Measurements from ENCODE around the gene KNCN. TPM values are rescaled to one million over a fixed set of nuclear protein-coding genes. Genes with fewer than 3 reads are reported as not detected.

KNCN gene
- polyA plus RNA-seq (2013, experiment 1 of 2) = not detected
- polyA plus RNA-seq (2013, experiment 2 of 2) = not detected

DNA sequence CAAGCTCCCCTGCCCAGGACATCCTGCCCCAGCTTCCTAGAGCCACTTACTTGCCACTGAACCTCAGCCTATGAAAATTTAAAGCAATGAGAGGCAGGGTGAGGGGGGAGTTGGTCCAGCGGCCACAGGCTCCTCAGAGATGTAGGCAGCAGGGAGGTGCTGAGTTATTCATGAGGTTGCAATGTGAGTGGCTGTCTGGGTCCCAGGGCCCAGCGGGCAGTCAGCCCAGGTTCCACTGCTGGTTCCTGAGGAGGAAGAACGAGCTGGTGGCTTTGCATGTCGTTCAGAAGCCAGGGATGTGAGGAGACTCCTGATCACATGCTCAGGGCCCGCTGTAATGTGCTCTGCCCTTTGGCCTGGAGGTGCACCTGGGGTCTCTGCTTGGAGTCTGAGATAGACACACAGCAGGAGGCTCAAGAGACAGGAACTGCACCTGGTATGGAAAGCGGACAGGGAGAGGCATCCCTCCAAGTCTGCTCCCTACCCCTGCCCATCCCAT, at the start of gene KNCN:
Gene KNCN (minus strand): TSS at position 51 of the 499 bp plus-strand sequence. CDS start 432 bp downstream, outside the sequence.
- Histone ChIP-seq H3K4me1 (ENCODE audit: insufficient read depth, low read length) (peaks cover 6% of the 10 kb centered on the region; the same call in 1 of the 2 replicates), H3K9me3 (ENCODE audit: insufficient read depth, low read depth, low read length) (no peaks in the 10 kb centered on the region), H3K36me3 (ENCODE audit: insufficient read depth, low read length) (no peaks in the 10 kb centered on the region), H3K27me3 (ENCODE audit: insufficient read depth, low read length) (peaks cover 12% of the 10 kb centered on the region), H3K9ac (ENCODE audit: low read depth, low read length) (no peak within 1 kb of the TSS), H3K4me3 (ENCODE audit: low read length) (no peak within 1 kb of the TSS), H3K27ac (ENCODE audit: low read depth, low read length) (no peak within 1 kb of the TSS)
- WGBS = 79% methylated on average over 6 of the region's 6 CpGs

DNA sequence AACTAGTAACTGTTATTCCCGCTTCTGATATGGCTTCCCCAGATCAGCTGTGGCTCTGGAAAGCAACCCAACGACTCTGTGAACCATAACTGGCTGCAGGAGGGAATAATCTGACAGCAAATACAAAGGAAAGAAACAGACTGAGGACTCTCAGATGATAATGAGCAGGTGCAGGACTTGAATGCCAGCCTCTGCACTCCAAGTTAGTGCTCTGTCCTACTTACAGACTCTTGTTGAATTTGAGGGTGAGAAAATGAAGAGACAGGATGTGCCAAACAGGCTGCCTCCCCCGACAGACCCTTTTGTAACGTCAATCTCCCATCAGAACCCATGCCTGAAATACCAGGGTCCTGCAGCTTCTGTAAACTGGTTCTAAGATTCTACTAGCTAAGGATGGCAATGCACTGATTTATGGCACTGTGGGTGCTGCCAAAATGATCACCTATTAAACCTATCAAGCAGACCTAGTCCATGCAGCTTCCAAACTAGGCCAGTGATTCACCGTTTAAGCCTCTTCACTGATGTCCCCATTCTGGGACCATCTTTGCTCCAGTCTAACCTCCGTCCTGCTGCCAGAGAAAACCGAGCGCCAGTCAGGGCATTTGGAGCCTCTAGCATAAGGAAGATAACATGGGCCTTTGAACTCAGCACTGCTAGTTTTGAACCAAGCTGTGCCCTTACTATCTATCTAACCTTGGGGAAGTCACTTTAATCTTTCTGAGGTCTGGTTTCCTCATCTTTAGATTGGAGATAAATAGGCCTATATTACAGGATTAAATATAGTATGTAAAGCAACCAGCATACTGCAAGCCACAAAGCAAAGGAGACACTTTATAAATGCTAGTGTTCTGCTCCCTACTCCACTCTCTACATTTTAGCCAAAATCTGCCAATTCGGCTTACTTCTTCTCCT, 47.9 kb upstream of the KNCN start:
- Histone ChIP-seq H3K36me3 (ENCODE audit: insufficient read depth, low read length) (no peaks in the 10 kb centered on the region), H3K4me3 (ENCODE audit: low read length) (no peak overlapping the region), H3K4me1 (ENCODE audit: insufficient read depth, low read length) (peaks cover 5% of the 10 kb centered on the region), H3K9ac (ENCODE audit: low read depth, low read length) (no peak overlapping the region), H3K27ac (ENCODE audit: low read depth, low read length) (no peak overlapping the region), H3K9me3 (ENCODE audit: insufficient read depth, low read depth, low read length) (no peaks in the 10 kb centered on the region), H3K27me3 (ENCODE audit: insufficient read depth, low read length) (no peaks in the 10 kb centered on the region)
- WGBS = 86% methylated on average over 9 of the region's 9 CpGs

- Histone ChIP-seq H3K9ac (ENCODE audit: low read depth, low read length) (no peak overlapping the region), H3K4me3 (ENCODE audit: low read length) (no peak overlapping the region), H3K4me1 (ENCODE audit: insufficient read depth, low read length) (no peaks in the 10 kb centered on the region), H3K27ac (ENCODE audit: low read depth, low read length) (no peak overlapping the region), H3K27me3 (ENCODE audit: insufficient read depth, low read length) (no peaks in the 10 kb centered on the region), H3K36me3 (ENCODE audit: insufficient read depth, low read length) (peaks cover 7% of the 10 kb centered on the region; the same call in 1 of the 2 replicates), H3K9me3 (ENCODE audit: insufficient read depth, low read depth, low read length) (no peaks in the 10 kb centered on the region)
- 87% methylated on average over 3 of the region's 3 CpGs for WGBS
These were observed 45.4 kb upstream of the KNCN start for GRCh38 chr1:46596846-46597245.

- H3K36me3 ChIP-seq (ENCODE audit: insufficient read depth, low read length) = peaks cover 9% of the 10 kb centered on the region; the same call in 1 of the 2 replicates
- no peak overlapping the region for H3K9ac ChIP-seq (ENCODE audit: low read depth, low read length)
- WGBS = 100% methylated on average over 1 of the region's 1 CpG
- no peaks in the 10 kb centered on the region for H3K9me3 ChIP-seq (ENCODE audit: insufficient read depth, low read depth, low read length)
- no peaks in the 10 kb centered on the region for H3K4me1 ChIP-seq (ENCODE audit: insufficient read depth, low read length)
- no peaks in the 10 kb centered on the region for H3K27me3 ChIP-seq (ENCODE audit: insufficient read depth, low read length)
- no peak overlapping the region for H3K4me3 ChIP-seq (ENCODE audit: low read length)
- H3K27ac ChIP-seq (ENCODE audit: low read depth, low read length) = no peak overlapping the region
These were observed 44.6 kb upstream of the KNCN start for GRCh38 chr1:46596036-46596435.

GRCh38 chr1:46595127-46595526, 43.7 kb upstream of the KNCN start:
- H3K9ac ChIP-seq (ENCODE audit: low read depth, low read length) = no peak overlapping the region
- H3K36me3 ChIP-seq (ENCODE audit: insufficient read depth, low read length) = peaks cover 13% of the 10 kb centered on the region; the same call in 1 of the 2 replicates
- H3K9me3 ChIP-seq (ENCODE audit: insufficient read depth, low read depth, low read length) = no peaks in the 10 kb centered on the region
- no peaks in the 10 kb centered on the region for H3K27me3 ChIP-seq (ENCODE audit: insufficient read depth, low read length)
- H3K27ac ChIP-seq (ENCODE audit: low read depth, low read length) = no peak overlapping the region
- H3K4me3 ChIP-seq (ENCODE audit: low read length) = no peak overlapping the region
- WGBS = 86% methylated on average over 3 of the region's 3 CpGs
- H3K4me1 ChIP-seq (ENCODE audit: insufficient read depth, low read length) = no peaks in the 10 kb centered on the region

- WGBS = 97% methylated on average over 4 of the region's 5 CpGs
- H3K4me1 ChIP-seq (ENCODE audit: insufficient read depth, low read length) = no peaks in the 10 kb centered on the region
- peaks cover 13% of the 10 kb centered on the region; the same call in 1 of the 2 replicates for H3K36me3 ChIP-seq (ENCODE audit: insufficient read depth, low read length)
- H3K27ac ChIP-seq (ENCODE audit: low read depth, low read length) = no peak overlapping the region
- no peak overlapping the region for H3K9ac ChIP-seq (ENCODE audit: low read depth, low read length)
- no peaks in the 10 kb centered on the region for H3K9me3 ChIP-seq (ENCODE audit: insufficient read depth, low read depth, low read length)
- no peak overlapping the region for H3K4me3 ChIP-seq (ENCODE audit: low read length)
- no peaks in the 10 kb centered on the region for H3K27me3 ChIP-seq (ENCODE audit: insufficient read depth, low read length)
These were observed 42.6 kb upstream of the KNCN start for GRCh38 chr1:46594063-46594462.

DNA sequence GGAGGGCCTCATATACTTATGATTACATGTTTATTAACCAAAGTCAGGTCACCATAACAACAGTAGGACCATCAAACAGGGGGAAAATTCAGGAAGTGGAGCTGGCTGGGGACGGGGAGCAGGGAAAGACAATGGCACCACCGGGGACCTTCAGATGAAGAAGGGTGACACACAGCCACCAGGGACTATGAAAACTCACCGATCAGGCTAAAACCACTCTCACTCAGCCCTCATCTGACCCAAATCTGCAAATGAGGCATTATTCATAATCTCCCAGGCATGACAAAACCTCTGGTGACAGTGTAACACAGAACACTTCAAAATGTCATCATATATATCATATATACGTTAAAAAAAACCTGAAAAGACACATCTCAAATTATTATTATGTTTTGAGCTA, 41.4 kb upstream of the KNCN start:
- no peaks in the 10 kb centered on the region for H3K9me3 ChIP-seq (ENCODE audit: insufficient read depth, low read depth, low read length)
- H3K4me3 ChIP-seq (ENCODE audit: low read length) = no peak overlapping the region
- no peak overlapping the region for H3K9ac ChIP-seq (ENCODE audit: low read depth, low read length)
- H3K36me3 ChIP-seq (ENCODE audit: insufficient read depth, low read length) = peaks cover 13% of the 10 kb centered on the region; the same call in 1 of the 2 replicates
- H3K27me3 ChIP-seq (ENCODE audit: insufficient read depth, low read length) = no peaks in the 10 kb centered on the region
- WGBS = 92% methylated on average over 4 of the region's 4 CpGs
- no peaks in the 10 kb centered on the region for H3K4me1 ChIP-seq (ENCODE audit: insufficient read depth, low read length)
- no peak overlapping the region for H3K27ac ChIP-seq (ENCODE audit: low read depth, low read length)

DNA sequence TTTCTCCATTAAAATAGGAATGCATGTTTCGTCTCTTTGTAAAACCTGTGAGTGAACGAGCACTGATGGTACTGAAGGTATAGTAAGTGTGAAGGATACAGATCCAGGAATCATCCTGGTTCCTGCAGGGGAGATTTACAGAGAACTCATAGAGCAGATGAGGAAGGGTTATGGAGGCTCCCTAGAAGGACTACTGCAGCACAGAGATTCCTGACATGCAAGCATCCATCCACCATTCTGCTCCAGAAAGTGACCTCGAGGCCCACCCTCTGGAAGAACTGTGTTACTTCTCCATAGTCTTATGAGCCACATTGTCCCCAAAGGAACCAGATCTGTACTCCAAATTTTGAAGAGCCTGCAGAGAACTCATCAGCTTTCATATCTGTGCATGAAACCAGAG, 38.1 kb upstream of the KNCN start:
- no peaks in the 10 kb centered on the region for H3K27me3 ChIP-seq (ENCODE audit: insufficient read depth, low read length)
- H3K4me3 ChIP-seq (ENCODE audit: low read length) = no peak overlapping the region
- H3K27ac ChIP-seq (ENCODE audit: low read depth, low read length) = no peak overlapping the region
- H3K36me3 ChIP-seq (ENCODE audit: insufficient read depth, low read length) = peaks cover 13% of the 10 kb centered on the region; the same call in 1 of the 2 replicates
- H3K9me3 ChIP-seq (ENCODE audit: insufficient read depth, low read depth, low read length) = no peaks in the 10 kb centered on the region
- no peaks in the 10 kb centered on the region for H3K4me1 ChIP-seq (ENCODE audit: insufficient read depth, low read length)
- 91% methylated on average over 3 of the region's 3 CpGs for WGBS
- H3K9ac ChIP-seq (ENCODE audit: low read depth, low read length) = no peak overlapping the region

DNA sequence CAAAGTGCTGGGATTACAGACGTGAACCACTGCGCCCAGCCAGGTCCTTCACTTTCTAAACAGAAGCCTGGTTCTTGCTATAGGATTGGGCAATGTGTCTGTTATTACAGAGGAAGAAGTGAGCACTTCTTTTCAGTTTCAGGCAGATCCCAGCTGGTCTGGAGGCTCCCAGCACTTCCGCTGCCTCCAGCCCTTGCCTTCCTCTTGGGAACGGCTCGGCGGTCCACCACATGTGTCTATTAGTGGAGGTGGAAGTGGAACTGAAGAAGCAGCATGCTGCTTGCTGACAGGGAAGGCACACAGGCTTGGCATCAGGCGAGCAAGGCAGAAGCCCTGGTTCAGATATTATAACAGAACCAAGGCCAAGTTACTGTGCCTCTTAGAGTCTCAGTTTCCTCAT, 35.6 kb upstream of the KNCN start:
- WGBS = 94% methylated on average over 7 of the region's 7 CpGs
- H3K9me3 ChIP-seq (ENCODE audit: insufficient read depth, low read depth, low read length) = no peaks in the 10 kb centered on the region
- H3K4me3 ChIP-seq (ENCODE audit: low read length) = no peak overlapping the region
- H3K9ac ChIP-seq (ENCODE audit: low read depth, low read length) = no peak overlapping the region
- H3K4me1 ChIP-seq (ENCODE audit: insufficient read depth, low read length) = peaks cover 6% of the 10 kb centered on the region; the same call in 1 of the 2 replicates
- no peaks in the 10 kb centered on the region for H3K27me3 ChIP-seq (ENCODE audit: insufficient read depth, low read length)
- no peak overlapping the region for H3K27ac ChIP-seq (ENCODE audit: low read depth, low read length)
- H3K36me3 ChIP-seq (ENCODE audit: insufficient read depth, low read length) = peaks cover 8% of the 10 kb centered on the region

GRCh38 chr1:46585312-46585938, 34.0 kb upstream of the KNCN start:
- WGBS = 95% methylated on average over 12 of the region's 12 CpGs
- H3K4me3 ChIP-seq (ENCODE audit: low read length) = no peak overlapping the region
- H3K9me3 ChIP-seq (ENCODE audit: insufficient read depth, low read depth, low read length) = no peaks in the 10 kb centered on the region
- no peaks in the 10 kb centered on the region for H3K27me3 ChIP-seq (ENCODE audit: insufficient read depth, low read length)
- peaks cover 3% of the 10 kb centered on the region for H3K36me3 ChIP-seq (ENCODE audit: insufficient read depth, low read length)
- H3K4me1 ChIP-seq (ENCODE audit: insufficient read depth, low read length) = peaks cover 6% of the 10 kb centered on the region; the same call in 1 of the 2 replicates
- no peak overlapping the region for H3K27ac ChIP-seq (ENCODE audit: low read depth, low read length)
- H3K9ac ChIP-seq (ENCODE audit: low read depth, low read length) = no peak overlapping the region

DNA sequence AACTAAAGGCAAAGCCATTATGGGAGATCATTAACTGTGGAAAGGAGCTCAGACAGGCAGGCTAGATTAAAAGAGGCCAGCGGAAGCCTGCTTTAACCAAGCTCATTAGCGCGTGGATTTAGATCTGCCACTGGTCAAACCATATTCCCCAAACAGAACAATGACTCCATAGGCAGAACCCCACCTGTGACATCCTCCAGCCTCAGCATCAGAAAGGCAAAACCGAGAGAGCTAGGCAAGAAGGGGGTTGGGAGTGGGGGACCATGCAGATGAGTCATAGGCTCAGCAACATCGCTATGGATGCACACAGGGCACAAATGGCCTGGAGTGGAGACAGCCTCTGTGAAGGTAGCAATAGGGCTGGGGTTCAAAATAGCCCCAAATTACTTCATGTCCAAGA, 32.0 kb upstream of the KNCN start:
- Histone ChIP-seq H3K27ac (ENCODE audit: low read depth, low read length) (no peak overlapping the region), H3K9ac (ENCODE audit: low read depth, low read length) (no peak overlapping the region), H3K36me3 (ENCODE audit: insufficient read depth, low read length) (peaks cover 7% of the 10 kb centered on the region; the same call in 1 of the 2 replicates), H3K27me3 (ENCODE audit: insufficient read depth, low read length) (no peaks in the 10 kb centered on the region), H3K9me3 (ENCODE audit: insufficient read depth, low read depth, low read length) (no peaks in the 10 kb centered on the region), H3K4me1 (ENCODE audit: insufficient read depth, low read length) (peaks cover 6% of the 10 kb centered on the region; the same call in 1 of the 2 replicates), H3K4me3 (ENCODE audit: low read length) (no peak overlapping the region)
- 75% methylated on average over 5 of the region's 5 CpGs for whole genome bisulfite sequencing

Data from HUES64 (cell line).